BLaER1 treated with 17β-estradiol and CSF1 and Interleukin-3, amounts not matched to agents 10 nM and 100 nM (cell line): ENCODE measurements around the gene TBC1D14.
A peak's percentile ranks its signal among the peaks of the same experiment; 100 is the strongest.

ENCODE experiments used
- H3K27ac ChIP-seq, 11 experiments: shearing (Covaris generic); formaldehyde crosslinking; 2 replicates each; pipeline ENCODE4 v1.8.1; 2022
- H3K27me3 ChIP-seq, 11 experiments: shearing (Covaris generic); formaldehyde crosslinking; 2 replicates each; pipeline ENCODE4 v1.8.1; 2022
- H3K36me3 ChIP-seq, 11 experiments: shearing (Covaris generic); formaldehyde crosslinking; 2 replicates each; pipeline ENCODE4 v1.8.1; 2022
- H3K4me1 ChIP-seq, 10 experiments: shearing (Covaris generic); formaldehyde crosslinking; 2 replicates each; pipeline ENCODE4 v1.8.1; 2022
- H3K4me2 ChIP-seq, 11 experiments: shearing (Covaris generic); formaldehyde crosslinking; 2 replicates each; pipeline ENCODE4 v1.8.1; 2022
- H3K4me3 ChIP-seq, 10 experiments: shearing (Covaris generic); formaldehyde crosslinking; 2 replicates each; pipeline ENCODE4 v1.8.1; 2022
- H3K9ac ChIP-seq, 11 experiments: shearing (Covaris generic); formaldehyde crosslinking; 2 replicates each; pipeline ENCODE4 v1.8.1; 2022
- H3K9me3 ChIP-seq, 11 experiments: shearing (Covaris generic); formaldehyde crosslinking; replicated peaks in 1 of 11; 2 replicates each; pipeline ENCODE4 v1.8.1; 2022
- H4K20me1 ChIP-seq, 11 experiments: shearing (Covaris generic); formaldehyde crosslinking; 2 replicates each; pipeline ENCODE4 v1.8.1; 2022
- Cebpa-rat ChIP-seq, 11 experiments: shearing (Covaris generic); IDR thresholded peaks; 2 replicates each; pipeline ENCODE4 v1.8.1; 2022

Gene TBC1D14

DNA sequence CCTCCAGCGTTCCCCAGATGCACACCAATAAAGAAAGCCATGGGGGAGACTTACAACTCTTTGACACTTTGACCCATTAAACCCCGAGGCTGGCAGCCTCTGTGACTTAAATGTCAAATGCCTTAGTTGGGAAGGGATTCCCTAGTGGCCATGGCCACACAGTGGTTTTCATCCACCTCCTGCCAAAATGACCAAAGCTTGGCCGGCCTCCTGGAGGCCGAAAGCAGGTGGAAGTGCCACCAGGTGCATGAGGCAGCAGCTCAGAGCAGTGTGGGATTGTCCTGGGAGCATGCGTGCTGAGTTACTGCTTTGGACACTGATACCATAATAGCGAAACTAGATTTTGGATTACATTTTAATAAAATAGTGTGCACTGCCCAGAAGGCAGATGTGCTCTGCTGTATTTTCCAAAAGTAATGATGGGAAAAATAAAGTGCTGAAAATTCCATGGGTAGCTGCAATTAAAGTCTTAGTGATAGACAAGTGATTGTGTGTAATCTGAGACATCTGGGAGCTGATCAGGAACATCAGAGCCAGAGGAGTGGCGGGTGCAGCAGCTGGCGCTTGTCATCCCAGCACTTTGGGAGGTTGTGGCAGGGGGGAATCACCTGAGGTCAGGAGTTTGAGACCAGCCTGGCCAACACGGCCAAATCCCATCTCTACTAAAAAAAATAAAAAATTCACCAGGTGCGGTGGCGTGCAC, 93.7 kb downstream of the TBC1D14 start:
- Histone ChIP-seq H3K4me3 (no peak overlapping the region), H4K20me1 (peaks cover 47 to 100% (median 100%) of the 10 kb centered on the region in 11 experiments), H3K4me2 (peak overlapping the region in 2 of 11 experiments; percentile 9 to 18; a peak in 1 of 22 replicates), H3K36me3 (peaks cover 100% of the 10 kb centered on the region in 11 experiments), H3K27ac (no peak overlapping the region), H3K9me3 (no peaks in the 10 kb centered on the region), H3K27me3 (no peaks in the 10 kb centered on the region), H3K4me1 (peaks cover 0 to 23% (median 12%) of the 10 kb centered on the region in 10 experiments; a peak in 12 of 20 replicates), H3K9ac (peak overlapping the region in 2 of 11 experiments; percentile 12 to 15; a peak in 1 of 22 replicates)
- TF ChIP-seq Cebpa-rat (IDR thresholded peaks at IDR 0.05): no peak

DNA sequence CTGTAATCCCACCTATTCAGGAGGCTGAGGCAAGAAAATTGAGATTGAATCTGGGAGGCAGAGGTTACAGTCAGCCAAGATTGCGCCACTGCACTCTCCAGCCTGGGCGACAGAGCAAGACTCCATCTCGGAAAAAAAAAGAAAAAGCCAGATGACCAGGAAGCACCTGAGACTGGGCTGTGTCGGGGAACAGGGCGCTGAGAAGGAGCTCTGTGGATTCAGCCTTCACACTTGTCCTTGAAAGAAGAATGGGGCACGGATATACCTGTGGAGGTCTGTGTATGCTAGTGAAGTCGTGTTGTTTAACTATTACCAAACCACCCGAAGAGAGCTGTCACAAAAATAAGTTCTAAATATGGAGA, 94.2 kb downstream of the TBC1D14 start:
- peaks cover 47 to 100% (median 100%) of the 10 kb centered on the region in 11 experiments for H4K20me1 ChIP-seq
- TF ChIP-seq Cebpa-rat (IDR thresholded peaks at IDR 0.05): no peak
- peaks cover 100% of the 10 kb centered on the region in 11 experiments for H3K36me3 ChIP-seq

DNA sequence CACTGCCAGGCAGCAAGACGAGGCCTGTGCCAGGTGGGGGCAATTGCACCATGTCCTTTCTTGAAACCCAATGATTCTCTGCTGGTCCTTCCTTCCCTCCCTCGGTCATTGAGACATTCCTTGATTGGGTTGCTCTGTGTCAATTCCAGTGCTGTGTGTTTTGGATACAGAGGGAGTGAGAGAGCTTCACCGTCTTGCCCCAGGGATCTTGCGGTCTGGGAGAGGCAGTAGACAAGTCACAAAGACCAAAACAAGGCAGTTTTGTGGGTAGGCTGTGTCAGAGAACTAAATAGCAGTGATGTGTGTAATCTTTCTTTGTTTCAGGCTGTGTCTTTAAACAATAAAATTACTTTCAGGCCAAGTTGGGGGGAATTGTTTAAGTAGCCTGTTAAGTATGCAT, 94.7 kb downstream of the TBC1D14 start:
- TF ChIP-seq Cebpa-rat (IDR thresholded peaks at IDR 0.05): no peak
- Histone ChIP-seq H3K36me3 (peaks cover 100% of the 10 kb centered on the region in 11 experiments), H4K20me1 (peaks cover 50 to 100% (median 100%) of the 10 kb centered on the region in 11 experiments)

More for the DNA sequence above, 94.2 kb downstream of the TBC1D14 start:
- H3K9me3 ChIP-seq: no peaks in the 10 kb centered on the region
- no peaks in the 10 kb centered on the region for H3K27me3 ChIP-seq
- peak overlapping the region in 1 of 11 experiments; percentile 12; a peak in 2 of 22 replicates for H3K9ac ChIP-seq
- H3K4me1 ChIP-seq: peaks cover 0 to 23% (median 12%) of the 10 kb centered on the region in 10 experiments; a peak in 11 of 20 replicates
- no peak overlapping the region for H3K4me3 ChIP-seq
- no peak overlapping the region for H3K27ac ChIP-seq
- H3K4me2 ChIP-seq: peak overlapping the region in 1 of 11 experiments; percentile 18; a peak in 1 of 22 replicates

DNA sequence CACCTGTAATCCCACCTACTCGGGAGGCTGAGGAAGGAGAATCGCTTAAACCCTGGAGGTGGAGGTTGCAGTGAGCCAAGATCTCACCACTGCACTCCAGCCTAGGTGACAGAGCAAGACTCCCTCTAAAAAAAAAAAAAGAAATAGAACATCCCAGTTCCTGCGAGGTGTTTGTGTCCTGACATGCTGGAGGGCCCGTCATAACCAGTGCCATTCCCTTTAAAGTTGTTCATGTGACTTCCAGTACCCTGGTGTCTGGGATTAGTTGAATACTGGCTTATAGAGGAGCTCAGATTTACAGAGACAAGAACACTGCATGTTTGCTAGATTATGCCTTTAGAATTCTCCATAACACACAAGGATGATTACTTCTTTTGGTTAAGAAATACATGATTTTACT, 95.9 kb downstream of the TBC1D14 start:
- H3K36me3 ChIP-seq: peaks cover 100% of the 10 kb centered on the region in 11 experiments
- peaks cover 0 to 23% (median 13%) of the 10 kb centered on the region in 10 experiments; a peak in 12 of 20 replicates for H3K4me1 ChIP-seq
- H3K27ac ChIP-seq: no peak overlapping the region
- H3K4me2 ChIP-seq: no peak overlapping the region
- H3K27me3 ChIP-seq: no peaks in the 10 kb centered on the region
- TF ChIP-seq Cebpa-rat (IDR thresholded peaks at IDR 0.05): no peak
- no peak overlapping the region; a peak in 1 of 22 replicates for H3K9ac ChIP-seq
- no peak overlapping the region for H3K4me3 ChIP-seq
- no peaks in the 10 kb centered on the region for H3K9me3 ChIP-seq
- H4K20me1 ChIP-seq: peaks cover 55 to 100% (median 100%) of the 10 kb centered on the region in 11 experiments

More for the DNA sequence above, 94.7 kb downstream of the TBC1D14 start:
- Histone ChIP-seq H3K4me2 (no peak overlapping the region), H3K4me3 (no peak overlapping the region), H3K9me3 (no peaks in the 10 kb centered on the region), H3K27me3 (no peaks in the 10 kb centered on the region), H3K27ac (no peak overlapping the region), H3K4me1 (peaks cover 0 to 23% (median 10%) of the 10 kb centered on the region in 10 experiments; a peak in 11 of 20 replicates), H3K9ac (no peak overlapping the region; a peak in 1 of 22 replicates)

DNA sequence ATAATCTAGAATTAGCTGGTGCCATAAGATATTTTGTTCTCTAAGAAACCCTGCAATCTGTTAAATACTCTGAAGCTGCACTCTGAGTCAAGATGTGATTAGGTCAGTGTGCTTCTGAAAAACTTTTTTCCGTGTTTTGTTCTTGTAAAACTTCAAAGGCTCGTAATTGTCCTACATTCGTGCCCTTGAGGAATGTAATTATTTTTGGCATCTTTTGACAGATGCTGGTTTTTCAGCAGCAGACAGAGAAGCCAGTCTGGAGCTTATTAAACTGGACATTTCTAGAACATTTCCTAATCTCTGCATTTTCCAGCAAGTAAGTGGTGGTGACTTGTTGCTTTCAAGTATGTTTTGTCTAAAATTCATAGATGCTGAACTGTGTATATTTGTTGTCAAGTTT, 96.8 kb downstream of the TBC1D14 start:
- Histone ChIP-seq H3K4me1 (peaks cover 0 to 26% (median 18%) of the 10 kb centered on the region in 10 experiments; a peak in 14 of 20 replicates), H3K27me3 (no peaks in the 10 kb centered on the region), H3K36me3 (peaks cover 100% of the 10 kb centered on the region in 11 experiments), H3K4me2 (no peak overlapping the region), H3K27ac (no peak overlapping the region), H3K9ac (no peak overlapping the region), H3K9me3 (no peaks in the 10 kb centered on the region), H4K20me1 (peaks cover 53 to 100% (median 100%) of the 10 kb centered on the region in 11 experiments), H3K4me3 (no peak overlapping the region)
- no peak for TF ChIP-seq Cebpa-rat (IDR thresholded peaks at IDR 0.05)

DNA sequence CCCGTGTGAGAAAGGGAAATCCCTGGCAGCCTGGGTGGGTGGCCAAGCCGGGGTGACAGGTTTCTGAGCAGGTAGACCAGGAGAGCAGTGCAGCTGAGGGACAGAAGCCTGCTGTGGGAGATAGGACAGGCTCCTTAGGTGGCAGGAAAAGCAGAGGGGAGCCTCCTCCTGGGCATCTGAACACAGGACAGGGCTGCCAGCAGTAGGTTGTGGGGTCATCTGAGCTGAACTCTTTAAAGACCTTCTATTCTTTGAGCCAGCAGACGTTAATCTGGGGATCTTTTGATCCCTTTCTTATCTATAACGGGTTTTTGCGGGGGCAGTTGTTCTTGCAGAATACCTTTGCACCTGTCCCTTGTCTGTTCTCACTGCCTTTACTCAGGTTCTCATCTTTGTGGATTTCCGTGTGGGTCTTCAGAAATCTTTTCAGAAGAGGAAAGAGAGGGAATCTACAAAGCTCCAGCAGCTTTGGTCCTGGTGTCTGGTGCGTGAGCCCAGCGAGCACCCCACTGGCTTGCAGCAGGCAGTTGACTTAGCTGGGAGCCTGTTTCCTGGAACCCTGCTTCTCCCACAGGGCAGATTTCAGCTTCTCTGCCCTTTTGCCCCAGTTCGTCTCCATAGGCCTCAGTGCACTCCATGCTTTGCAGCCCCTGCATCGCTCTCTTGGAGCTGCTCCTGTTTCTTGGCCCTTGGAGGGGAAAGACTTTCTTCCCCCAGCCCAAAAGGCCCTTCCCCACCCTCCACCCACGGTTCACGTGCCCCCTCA, 97.7 kb downstream of the TBC1D14 start:
- H3K4me2 ChIP-seq: no peak overlapping the region
- H3K9ac ChIP-seq: peak overlapping the region in 4 of 11 experiments; percentile 8 to 29 (median 19); a peak in 2 of 22 replicates
- no peaks in the 10 kb centered on the region for H3K27me3 ChIP-seq
- no peak overlapping the region for H3K4me3 ChIP-seq
- no peak for TF ChIP-seq Cebpa-rat (IDR thresholded peaks at IDR 0.05)
- peaks cover 44 to 100% (median 99%) of the 10 kb centered on the region in 11 experiments for H4K20me1 ChIP-seq
- no peaks in the 10 kb centered on the region for H3K9me3 ChIP-seq
- H3K27ac ChIP-seq: no peak overlapping the region
- peaks cover 2 to 36% (median 27%) of the 10 kb centered on the region in 10 experiments for H3K4me1 ChIP-seq
- peaks cover 98 to 100% (median 100%) of the 10 kb centered on the region in 11 experiments for H3K36me3 ChIP-seq

DNA sequence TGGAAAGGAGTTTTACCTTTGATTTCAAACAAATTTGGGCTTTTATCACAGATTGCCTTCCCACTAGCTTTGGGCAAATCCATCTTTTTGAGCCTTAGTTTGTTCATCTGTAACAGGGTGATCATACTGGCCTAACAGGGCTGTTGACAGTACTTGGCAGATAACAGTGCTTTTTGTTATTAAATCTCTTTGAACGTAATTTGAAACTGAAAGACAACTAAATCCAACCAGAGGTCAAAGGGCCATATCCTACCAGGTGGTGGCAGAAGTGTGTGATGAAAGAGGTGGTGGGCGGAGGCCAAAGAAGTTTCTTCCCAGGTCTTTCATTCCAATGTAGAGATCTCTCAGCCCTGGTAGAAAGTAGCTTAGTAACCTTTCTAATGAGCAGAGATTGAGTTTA, 98.3 kb downstream of the TBC1D14 start:
- no peak overlapping the region for H3K27ac ChIP-seq
- H3K27me3 ChIP-seq: no peaks in the 10 kb centered on the region
- no peak overlapping the region for H3K4me2 ChIP-seq
- TF ChIP-seq Cebpa-rat (IDR thresholded peaks at IDR 0.05): no peak
- H3K4me1 ChIP-seq: peaks cover 8 to 42% (median 30%) of the 10 kb centered on the region in 10 experiments
- H3K4me3 ChIP-seq: no peak overlapping the region
- peak overlapping the region in 4 of 11 experiments; percentile 3 to 29 (median 16); a peak in 1 of 22 replicates for H3K9ac ChIP-seq
- H3K9me3 ChIP-seq: no peaks in the 10 kb centered on the region
- peaks cover 93 to 100% (median 100%) of the 10 kb centered on the region in 11 experiments for H3K36me3 ChIP-seq
- H4K20me1 ChIP-seq: peaks cover 44 to 100% (median 97%) of the 10 kb centered on the region in 11 experiments

DNA sequence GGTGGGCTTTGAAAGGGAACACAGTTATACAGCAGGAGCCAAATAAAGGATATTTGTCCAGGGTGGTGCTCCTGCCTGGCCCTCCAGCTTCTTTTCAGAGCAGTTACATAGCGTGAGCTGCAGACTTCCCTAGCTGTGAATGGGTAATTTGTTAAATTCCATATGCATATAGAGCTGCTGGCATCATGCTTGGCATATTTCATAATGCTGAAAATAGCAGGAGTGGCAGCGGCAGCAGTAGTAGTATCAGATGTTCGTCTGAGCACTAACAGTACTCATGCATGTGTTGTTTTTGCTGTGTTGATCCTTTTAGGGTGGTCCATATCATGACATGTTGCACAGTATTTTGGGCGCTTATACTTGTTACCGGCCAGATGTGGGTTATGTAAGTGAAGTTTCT, 99.9 kb downstream of the TBC1D14 start:
- peaks cover 84 to 100% (median 98%) of the 10 kb centered on the region in 11 experiments for H3K36me3 ChIP-seq
- H3K27me3 ChIP-seq: no peaks in the 10 kb centered on the region
- peaks cover 43 to 100% (median 97%) of the 10 kb centered on the region in 11 experiments for H4K20me1 ChIP-seq
- no peak for TF ChIP-seq Cebpa-rat (IDR thresholded peaks at IDR 0.05)
- H3K9me3 ChIP-seq: no peaks in the 10 kb centered on the region
- no peak overlapping the region for H3K4me3 ChIP-seq
- H3K27ac ChIP-seq: no peak overlapping the region
- no peak overlapping the region for H3K4me2 ChIP-seq
- peaks cover 21 to 57% (median 39%) of the 10 kb centered on the region in 10 experiments for H3K4me1 ChIP-seq
- no peak overlapping the region; a peak in 1 of 22 replicates for H3K9ac ChIP-seq

DNA sequence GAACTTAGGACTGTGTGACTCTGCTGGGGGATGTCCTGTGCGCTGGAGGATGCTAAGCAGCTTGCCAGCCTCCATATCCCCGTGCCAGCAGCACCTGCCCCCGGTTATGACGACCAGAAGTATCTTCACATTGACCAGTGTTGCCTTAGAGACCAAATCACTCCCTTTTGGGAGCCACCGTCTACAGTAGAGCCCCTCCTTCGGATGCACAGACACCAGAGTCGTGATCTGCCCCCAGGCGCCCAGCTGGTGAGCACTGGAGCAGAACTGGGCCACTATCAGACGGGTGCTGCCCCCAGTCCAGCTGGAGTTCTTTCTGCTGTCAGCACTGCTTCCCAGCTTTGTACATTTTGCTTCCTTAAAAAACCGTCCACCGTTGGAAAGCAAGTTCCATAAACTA, 103.5 kb downstream of the TBC1D14 start:
- Histone ChIP-seq H3K9ac (peak overlapping the region in 3 of 11 experiments; percentile 5 to 44 (median 20); a peak in 2 of 22 replicates), H3K27me3 (no peaks in the 10 kb centered on the region), H3K4me2 (peak overlapping the region; percentile 36 to 79 (median 59)), H3K4me1 (peaks cover 21 to 66% (median 48%) of the 10 kb centered on the region in 10 experiments), H3K9me3 (no peaks in the 10 kb centered on the region), H3K27ac (peak overlapping the region in 6 of 11 experiments; percentile 1 to 46 (median 27); a peak in 11 of 22 replicates), H4K20me1 (peaks cover 32 to 100% (median 97%) of the 10 kb centered on the region in 11 experiments), H3K4me3 (no peak overlapping the region), H3K36me3 (peaks cover 84 to 100% (median 98%) of the 10 kb centered on the region in 11 experiments)
- TF ChIP-seq Cebpa-rat (IDR thresholded peaks at IDR 0.05): no peak
